ENCODE measurements around the gene LGR4. TPM values are rescaled to one million over a fixed set of nuclear protein-coding genes. Genes with fewer than 3 reads are reported as not detected.

LGR4 gene
- total and polyA plus RNA-seq, 10 of the 15 experiments (the other 5 are each of a cell fraction or from before 2014, with no cell fraction given) = under 0.01 to 0.64 (median 0.04) TPM; not detected in 5

DNA sequence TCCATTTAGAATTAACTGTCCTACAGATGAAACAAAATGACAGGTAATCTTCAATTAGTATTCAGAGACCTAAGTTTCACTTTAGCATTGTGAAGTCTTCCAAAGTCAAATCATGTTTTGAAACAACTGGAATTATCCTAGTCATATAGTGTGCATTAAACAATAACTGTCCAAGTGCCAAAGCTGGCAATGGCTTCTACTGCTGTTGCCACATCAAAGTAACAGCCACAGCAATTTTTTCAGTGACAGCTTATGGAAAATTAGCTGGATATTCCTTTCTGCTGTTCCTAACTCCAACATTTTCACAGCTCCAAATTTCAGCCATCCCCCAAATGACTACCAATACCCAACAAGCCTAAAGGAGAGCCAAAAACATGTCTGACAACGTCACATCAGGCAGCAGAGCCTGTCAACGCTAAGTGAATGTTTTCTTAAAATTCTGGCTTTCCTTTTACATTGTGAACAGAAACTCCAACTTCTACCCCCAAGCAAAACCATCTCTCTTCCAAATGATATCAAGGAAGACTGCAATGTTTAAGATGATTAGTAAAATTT is 64.3 kb downstream of the LGR4 start:
- WGBS (ENCODE audit: insufficient coverage, insufficient replicate concordance, low lambda C conversion rate, missing lambda C conversion rate) = 43% methylated on average over 2 of the region's 2 CpGs
- Histone ChIP-seq H3K27ac (ENCODE audit: control insufficient read depth, insufficient read depth) (no peak overlapping the region), H3K4me3 (no peak overlapping the region), H3K4me1 (ENCODE audit: control insufficient read depth, insufficient read depth, low read length) (no peaks in the 10 kb centered on the region), H2AFZ (ENCODE audit: control insufficient read depth, low read depth, low read length) (no peak overlapping the region), H4K20me1 (ENCODE audit: control insufficient read depth, insufficient read depth) (no peaks in the 10 kb centered on the region), H3K9me3 (replicated peaks; ENCODE audit: control insufficient read depth, insufficient read depth, low read length) (no peaks in the 10 kb centered on the region), H3K79me2 (ENCODE audit: control insufficient read depth, insufficient read depth, low read length) (no peaks in the 10 kb centered on the region), H3K36me3 (ENCODE audit: control insufficient read depth in 2 of 2, insufficient read depth in 2 of 2, low read length in 1 of 2) (no peaks in the 10 kb centered on the region), H3K27me3 (replicated peaks in 1 of 2; ENCODE audit: control insufficient read depth in 2 of 2, insufficient read depth in 2 of 2, low read length in 1 of 2) (no peaks in the 10 kb centered on the region), H3K4me2 (ENCODE audit: control insufficient read depth, insufficient read depth) (no peak overlapping the region), H3K9ac (ENCODE audit: control insufficient read depth, insufficient read depth, low read length) (no peak overlapping the region)
- no TSS peak for BruUV-seq (replicated peaks)
- no peak for FAIRE-seq
- POLR2A ChIA-PET = no interaction called here
- intact Hi-C loops (cut with micrococcal nuclease; ENCODE audit: unreplicated experiment) (no loop called here), in situ Hi-C loops (cut with MboI) (no loop called here)
- no peak for ATAC-seq
- no peak for TF ChIP-seq NFXL1 (IDR thresholded peaks at IDR 0.05; ENCODE audit: borderline replicate concordance)
- TF ChIP-seq ETV6 (conservative IDR thresholded peaks at IDR 0.05 in 1 of 2, IDR thresholded peaks at IDR 0.05 in 1 of 2; ENCODE audit: borderline replicate concordance in 1 of 2, low read depth in 1 of 2) = no peak
- TF ChIP-seq, protein P1, sequence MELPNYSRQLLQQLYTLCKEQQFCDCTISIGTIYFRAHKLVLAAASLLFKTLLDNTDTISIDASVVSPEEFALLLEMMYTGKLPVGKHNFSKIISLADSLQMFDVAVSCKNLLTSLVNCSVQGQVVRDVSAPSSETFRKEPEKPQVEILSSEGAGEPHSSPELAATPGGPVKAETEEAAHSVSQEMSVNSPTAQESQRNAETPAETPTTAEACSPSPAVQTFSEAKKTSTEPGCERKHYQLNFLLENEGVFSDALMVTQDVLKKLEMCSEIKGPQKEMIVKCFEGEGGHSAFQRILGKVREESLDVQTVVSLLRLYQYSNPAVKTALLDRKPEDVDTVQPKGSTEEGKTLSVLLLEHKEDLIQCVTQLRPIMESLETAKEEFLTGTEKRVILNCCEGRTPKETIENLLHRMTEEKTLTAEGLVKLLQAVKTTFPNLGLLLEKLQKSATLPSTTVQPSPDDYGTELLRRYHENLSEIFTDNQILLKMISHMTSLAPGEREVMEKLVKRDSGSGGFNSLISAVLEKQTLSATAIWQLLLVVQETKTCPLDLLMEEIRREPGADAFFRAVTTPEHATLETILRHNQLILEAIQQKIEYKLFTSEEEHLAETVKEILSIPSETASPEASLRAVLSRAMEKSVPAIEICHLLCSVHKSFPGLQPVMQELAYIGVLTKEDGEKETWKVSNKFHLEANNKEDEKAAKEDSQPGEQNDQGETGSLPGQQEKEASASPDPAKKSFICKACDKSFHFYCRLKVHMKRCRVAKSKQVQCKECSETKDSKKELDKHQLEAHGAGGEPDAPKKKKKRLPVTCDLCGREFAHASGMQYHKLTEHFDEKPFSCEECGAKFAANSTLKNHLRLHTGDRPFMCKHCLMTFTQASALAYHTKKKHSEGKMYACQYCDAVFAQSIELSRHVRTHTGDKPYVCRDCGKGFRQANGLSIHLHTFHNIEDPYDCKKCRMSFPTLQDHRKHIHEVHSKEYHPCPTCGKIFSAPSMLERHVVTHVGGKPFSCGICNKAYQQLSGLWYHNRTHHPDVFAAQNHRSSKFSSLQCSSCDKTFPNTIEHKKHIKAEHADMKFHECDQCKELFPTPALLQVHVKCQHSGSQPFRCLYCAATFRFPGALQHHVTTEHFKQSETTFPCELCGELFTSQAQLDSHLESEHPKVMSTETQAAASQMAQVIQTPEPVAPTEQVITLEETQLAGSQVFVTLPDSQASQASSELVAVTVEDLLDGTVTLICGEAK (IDR thresholded peaks at IDR 0.05; ENCODE audit: borderline replicate concordance) = no peak
- TF ChIP-seq, protein P2, sequence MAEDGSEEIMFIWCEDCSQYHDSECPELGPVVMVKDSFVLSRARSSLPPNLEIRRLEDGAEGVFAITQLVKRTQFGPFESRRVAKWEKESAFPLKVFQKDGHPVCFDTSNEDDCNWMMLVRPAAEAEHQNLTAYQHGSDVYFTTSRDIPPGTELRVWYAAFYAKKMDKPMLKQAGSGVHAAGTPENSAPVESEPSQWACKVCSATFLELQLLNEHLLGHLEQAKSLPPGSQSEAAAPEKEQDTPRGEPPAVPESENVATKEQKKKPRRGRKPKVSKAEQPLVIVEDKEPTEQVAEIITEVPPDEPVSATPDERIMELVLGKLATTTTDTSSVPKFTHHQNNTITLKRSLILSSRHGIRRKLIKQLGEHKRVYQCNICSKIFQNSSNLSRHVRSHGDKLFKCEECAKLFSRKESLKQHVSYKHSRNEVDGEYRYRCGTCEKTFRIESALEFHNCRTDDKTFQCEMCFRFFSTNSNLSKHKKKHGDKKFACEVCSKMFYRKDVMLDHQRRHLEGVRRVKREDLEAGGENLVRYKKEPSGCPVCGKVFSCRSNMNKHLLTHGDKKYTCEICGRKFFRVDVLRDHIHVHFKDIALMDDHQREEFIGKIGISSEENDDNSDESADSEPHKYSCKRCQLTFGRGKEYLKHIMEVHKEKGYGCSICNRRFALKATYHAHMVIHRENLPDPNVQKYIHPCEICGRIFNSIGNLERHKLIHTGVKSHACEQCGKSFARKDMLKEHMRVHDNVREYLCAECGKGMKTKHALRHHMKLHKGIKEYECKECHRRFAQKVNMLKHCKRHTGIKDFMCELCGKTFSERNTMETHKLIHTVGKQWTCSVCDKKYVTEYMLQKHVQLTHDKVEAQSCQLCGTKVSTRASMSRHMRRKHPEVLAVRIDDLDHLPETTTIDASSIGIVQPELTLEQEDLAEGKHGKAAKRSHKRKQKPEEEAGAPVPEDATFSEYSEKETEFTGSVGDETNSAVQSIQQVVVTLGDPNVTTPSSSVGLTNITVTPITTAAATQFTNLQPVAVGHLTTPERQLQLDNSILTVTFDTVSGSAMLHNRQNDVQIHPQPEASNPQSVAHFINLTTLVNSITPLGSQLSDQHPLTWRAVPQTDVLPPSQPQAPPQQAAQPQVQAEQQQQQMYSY (CRISPR knock-in tag; IDR thresholded peaks at IDR 0.05) = no peak
- TF ChIP-seq SMAD1 (IDR thresholded peaks at IDR 0.05; ENCODE audit: low read depth, partially characterized antibody) = no peak
- TF ChIP-seq, protein P3, sequence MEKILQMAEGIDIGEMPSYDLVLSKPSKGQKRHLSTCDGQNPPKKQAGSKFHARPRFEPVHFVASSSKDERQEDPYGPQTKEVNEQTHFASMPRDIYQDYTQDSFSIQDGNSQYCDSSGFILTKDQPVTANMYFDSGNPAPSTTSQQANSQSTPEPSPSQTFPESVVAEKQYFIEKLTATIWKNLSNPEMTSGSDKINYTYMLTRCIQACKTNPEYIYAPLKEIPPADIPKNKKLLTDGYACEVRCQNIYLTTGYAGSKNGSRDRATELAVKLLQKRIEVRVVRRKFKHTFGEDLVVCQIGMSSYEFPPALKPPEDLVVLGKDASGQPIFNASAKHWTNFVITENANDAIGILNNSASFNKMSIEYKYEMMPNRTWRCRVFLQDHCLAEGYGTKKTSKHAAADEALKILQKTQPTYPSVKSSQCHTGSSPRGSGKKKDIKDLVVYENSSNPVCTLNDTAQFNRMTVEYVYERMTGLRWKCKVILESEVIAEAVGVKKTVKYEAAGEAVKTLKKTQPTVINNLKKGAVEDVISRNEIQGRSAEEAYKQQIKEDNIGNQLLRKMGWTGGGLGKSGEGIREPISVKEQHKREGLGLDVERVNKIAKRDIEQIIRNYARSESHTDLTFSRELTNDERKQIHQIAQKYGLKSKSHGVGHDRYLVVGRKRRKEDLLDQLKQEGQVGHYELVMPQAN (conservative IDR thresholded peaks at IDR 0.05) = no peak
- no peak for TF ChIP-seq TARDBP (IDR thresholded peaks at IDR 0.05; ENCODE audit: borderline replicate concordance)
- TF ChIP-seq ATF3 (IDR thresholded peaks at IDR 0.05; ENCODE audit: borderline replicate concordance, extremely low read depth, low read depth, low read length) = no peak
- no peak for TF ChIP-seq FOXM1 (IDR thresholded peaks at IDR 0.05; ENCODE audit: low read depth, low read length)
- no peak for TF ChIP-seq SUZ12 (IDR thresholded peaks at IDR 0.05; ENCODE audit: unreplicated experiment)
- no peak for TF ChIP-seq MEF2B (IDR thresholded peaks at IDR 0.05; ENCODE audit: partially characterized antibody, poor library complexity, severe bottlenecking)
- no peak for DNase-seq (ENCODE audit: low read depth, low spot score)
- SMC1A ChIA-PET (ENCODE audit: uncharacterized antibody, unreplicated experiment) = no interaction called here
- RAD21 ChIA-PET (ENCODE audit: unreplicated experiment) = no interaction called here
- CTCF ChIA-PET = no interaction called here

Measured in GM12878 (cell line).